ENCODE measurements around the gene IFNA1.
A peak's percentile ranks its signal among the peaks of the same experiment; 100 is the strongest.
"Not testable (repeated sequence)": the region's sequence is repeated elsewhere in the genome, so short reads cannot be mapped to it uniquely, and the experiment has no call there.

IFNA1 gene

GRCh38 chr9:21440139-21440538 is at the start of gene IFNA1:
IFNA1 (plus strand) TSS chr9:21440439; CDS start chr9:21440508, 69 bp downstream.
- no peak for DNase-seq

GRCh38 chr9:21392270-21392669 is 48.0 kb upstream of the IFNA1 start:
- DNase-seq: no peak

DNA sequence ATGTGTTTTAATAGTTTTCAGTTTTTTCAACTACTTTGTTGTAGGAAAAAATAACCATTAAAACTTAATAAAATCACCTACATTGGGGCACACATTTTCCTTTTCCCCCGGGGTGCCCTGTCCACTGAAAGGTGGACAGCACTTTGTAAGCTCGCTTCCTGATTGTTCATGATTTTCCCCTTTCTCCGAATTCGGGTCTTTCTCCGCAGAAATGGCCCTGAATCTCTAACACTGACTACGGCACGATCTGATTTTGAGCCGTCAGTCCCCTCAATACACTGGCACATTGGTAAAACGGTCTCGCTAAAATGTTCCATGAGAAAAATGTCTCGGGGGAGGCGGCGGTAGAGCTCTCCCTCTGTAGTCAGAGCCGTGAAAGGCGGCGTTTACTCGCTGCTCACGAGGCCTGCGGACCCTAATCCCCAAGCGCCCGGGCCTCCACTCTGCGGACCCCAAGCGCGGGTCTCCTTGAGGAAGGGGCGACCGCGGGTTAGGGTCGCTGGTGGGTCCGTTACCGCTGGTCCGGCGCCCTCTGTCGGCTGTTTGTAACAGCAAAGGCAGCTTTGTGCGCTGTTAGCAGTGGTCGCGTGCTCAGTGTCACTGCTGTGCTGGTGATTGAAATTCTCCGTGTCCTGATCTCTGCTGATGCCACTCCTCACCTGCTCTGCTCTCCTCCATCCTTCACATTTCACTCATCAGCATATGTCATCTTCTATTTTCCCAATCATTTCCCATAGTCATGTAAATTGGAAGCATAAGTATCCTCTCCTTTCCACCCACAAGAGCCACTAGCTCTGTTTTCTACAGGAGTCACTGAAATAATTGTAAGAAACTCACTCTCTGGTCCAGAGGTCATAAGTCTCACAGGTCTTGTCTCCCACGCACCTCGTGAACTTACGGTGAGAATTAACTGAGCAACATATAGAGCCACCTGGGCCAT is 44.2 kb upstream of the IFNA1 start:
- peak; percentile 78 for DNase-seq

DNA sequence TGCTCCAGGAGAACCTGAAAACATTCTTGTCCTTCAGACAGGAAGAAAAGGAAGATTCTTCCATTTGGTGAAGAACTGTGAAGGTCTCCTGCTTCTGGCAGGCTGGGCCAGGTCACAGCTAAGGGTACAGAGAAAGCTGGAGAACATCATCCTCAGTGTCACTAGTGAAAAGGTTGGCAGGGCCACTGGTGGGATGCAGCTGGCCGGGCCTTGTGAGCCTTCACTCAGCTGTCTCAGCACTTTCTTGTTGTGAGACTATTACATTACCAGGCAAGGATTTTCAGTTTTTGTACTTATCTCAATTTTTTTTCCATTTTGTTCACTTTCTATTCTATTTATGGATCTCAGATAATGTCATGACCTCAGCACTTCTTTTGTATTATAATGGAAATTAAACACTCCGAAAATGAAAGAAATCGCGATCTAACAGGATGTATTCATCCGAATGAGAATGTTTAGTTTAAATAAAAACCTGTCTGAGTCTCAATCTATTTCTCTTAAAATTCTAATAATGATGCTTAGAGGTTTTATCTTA is 41.2 kb upstream of the IFNA1 start:
- DNase-seq: no peak

GRCh38 chr9:21399956-21400355 is 40.3 kb upstream of the IFNA1 start:
- no peak for DNase-seq

GRCh38 chr9:21402386-21403251 is 37.6 kb upstream of the IFNA1 start:
- no peak for DNase-seq

DNA sequence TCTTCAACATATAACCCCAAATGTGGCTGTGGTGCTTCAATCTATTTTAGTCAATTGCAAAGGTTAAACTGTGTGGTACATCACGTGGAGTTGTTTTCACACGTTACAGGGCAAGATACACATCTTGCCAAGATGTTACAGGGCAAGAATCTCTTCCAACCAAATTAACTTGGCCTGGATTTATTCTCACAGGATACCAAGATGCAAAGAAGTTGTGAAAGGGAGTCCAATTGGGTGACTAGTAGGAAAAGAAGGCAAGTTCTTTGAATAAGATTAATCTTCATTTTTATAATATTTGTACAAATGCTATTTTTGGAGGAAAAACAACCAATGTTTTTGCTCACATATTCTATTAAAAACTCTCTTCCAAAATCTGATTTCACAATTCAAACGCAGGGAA is 36.1 kb upstream of the IFNA1 start:
- no peak for DNase-seq

DNA sequence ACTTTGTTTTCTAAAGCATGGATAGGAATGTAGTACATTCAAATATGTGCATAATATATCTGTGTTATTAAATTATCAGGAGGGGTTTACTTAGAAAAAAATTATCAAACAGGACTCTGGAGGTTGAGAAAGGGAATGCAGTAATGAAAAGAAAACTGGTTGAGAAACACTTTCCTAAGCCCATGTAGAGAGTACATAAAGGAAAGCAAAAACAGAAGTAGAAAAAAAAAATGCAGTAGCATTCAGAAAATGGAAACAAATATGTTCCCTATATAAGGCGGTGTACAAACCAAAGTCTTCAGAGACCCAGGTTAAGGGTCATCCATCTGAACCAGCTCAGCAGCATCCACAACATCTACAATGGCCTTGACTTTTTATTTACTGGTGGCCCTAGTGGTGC is 31.4 kb upstream of the IFNA1 start, which contains the start of gene IFNA8:
Gene IFNA8, plus strand, starts transcription at position 301 of the 400 bp plus-strand sequence. Its CDS starts 60 bp downstream, at position 361.
- no peak for DNase-seq

GRCh38 chr9:21412107-21412506 is 28.1 kb upstream of the IFNA1 start:
- DNase-seq: no peak

DNA sequence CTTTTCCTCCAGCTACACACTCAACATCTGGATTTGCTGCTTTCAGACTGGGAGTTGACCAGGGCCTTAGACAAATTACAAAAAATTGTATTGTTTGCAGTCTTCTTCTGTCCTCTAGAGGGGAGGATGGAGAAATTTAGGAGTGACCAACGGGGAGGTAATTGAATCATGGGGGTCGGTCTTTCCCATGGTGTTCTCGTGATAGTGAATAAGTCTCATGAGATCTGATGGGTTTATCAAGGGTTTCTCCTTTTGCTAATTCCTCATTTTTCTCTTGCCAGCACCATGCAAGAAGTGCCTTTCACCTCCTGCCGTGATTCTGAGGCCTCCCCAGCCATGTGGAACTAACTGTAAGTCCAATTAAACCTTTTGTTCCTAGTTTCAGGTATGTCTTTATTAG is 27.1 kb upstream of the IFNA1 start:
- no peak for DNase-seq

DNA sequence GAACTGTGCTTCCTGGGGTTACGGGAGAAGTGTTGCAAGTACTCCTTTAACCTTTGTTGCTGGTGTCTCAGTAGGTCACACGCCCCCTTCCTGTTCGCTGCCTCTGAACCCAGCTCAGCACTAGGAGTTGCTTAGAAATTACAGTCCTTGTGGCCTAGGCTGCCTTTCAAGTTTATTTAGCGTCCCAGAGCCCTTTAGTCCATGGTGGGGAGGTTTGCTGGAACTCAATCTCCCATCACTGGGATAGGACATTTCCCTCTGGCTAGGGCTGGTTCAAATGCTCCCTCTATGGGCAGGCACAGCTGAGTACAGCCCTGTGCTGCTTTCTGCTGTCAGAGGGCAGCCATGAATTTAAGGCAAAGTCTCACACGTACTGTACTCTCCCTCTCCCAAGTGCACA is 26.6 kb upstream of the IFNA1 start:
- DNase-seq: peak; percentile 12

DNA sequence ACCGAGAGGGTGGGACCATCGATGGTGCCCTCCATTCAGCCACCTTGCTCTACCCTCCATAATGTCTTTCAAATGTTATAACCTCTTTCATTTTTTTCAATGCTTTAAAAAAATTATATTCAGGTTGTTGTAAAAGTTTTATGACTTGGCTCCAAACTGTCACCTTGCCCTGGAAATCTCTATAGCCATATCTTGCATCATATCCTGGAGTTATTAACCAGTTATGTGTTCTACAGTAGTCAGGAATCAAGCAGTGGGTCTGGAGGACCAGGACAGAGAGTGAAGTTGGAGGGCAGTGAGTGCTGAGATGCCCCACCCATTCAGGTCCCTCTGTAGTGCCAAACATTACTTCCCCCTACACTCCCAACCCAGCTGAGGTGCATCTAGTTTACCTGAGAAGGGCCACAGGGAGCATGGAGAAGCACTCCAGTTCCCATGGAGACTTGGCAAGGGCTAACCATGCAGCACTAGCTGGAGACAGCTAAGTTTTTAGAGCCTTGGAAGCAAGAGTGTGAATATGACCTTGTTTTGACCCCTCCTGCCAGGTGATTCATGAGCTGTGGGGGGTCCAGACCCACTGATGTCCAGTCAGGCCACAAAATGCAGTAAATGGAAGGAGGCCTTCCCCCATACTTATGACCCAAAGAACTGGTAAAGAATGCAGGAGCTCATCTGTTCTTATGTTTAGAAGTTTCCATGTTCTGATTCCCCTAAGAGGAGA is 25.9 kb upstream of the IFNA1 start:
- no peak for DNase-seq

GRCh38 chr9:21415493-21416267 is 24.6 kb upstream of the IFNA1 start:
- no peak for DNase-seq

- DNase-seq: no peak
Observed at GRCh38 chr9:21428235-21428634, 12.0 kb upstream of the IFNA1 start.

GRCh38 chr9:21429191-21429590 is 11.0 kb upstream of the IFNA1 start:
- DNase-seq: no peak

- DNase-seq: no peak
Observed at GRCh38 chr9:21432672-21433425, 7.4 kb upstream of the IFNA1 start.

- peak; percentile 64 for DNase-seq
Observed at GRCh38 chr9:21434202-21435014, 5.8 kb upstream of the IFNA1 start.

DNA sequence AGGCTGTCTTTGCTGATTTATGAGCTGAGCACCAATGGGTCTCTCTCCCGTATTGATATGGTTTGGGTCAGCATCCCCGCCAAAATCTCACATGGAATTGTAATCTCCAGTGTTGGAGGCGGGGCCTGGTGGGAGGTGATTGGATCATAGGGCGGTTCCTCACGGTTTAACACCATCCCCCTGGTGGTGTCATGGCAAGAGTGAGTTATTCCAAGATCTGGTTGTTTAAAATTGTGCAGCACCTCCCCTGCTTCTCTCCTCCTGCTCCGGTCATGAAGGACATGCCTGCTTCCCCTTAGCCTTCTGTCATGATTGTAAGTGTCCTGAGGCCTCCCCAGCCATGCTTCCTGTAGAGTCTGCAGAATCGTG is 5.2 kb upstream of the IFNA1 start:
- DNase-seq: not testable (repeated sequence)

DNA sequence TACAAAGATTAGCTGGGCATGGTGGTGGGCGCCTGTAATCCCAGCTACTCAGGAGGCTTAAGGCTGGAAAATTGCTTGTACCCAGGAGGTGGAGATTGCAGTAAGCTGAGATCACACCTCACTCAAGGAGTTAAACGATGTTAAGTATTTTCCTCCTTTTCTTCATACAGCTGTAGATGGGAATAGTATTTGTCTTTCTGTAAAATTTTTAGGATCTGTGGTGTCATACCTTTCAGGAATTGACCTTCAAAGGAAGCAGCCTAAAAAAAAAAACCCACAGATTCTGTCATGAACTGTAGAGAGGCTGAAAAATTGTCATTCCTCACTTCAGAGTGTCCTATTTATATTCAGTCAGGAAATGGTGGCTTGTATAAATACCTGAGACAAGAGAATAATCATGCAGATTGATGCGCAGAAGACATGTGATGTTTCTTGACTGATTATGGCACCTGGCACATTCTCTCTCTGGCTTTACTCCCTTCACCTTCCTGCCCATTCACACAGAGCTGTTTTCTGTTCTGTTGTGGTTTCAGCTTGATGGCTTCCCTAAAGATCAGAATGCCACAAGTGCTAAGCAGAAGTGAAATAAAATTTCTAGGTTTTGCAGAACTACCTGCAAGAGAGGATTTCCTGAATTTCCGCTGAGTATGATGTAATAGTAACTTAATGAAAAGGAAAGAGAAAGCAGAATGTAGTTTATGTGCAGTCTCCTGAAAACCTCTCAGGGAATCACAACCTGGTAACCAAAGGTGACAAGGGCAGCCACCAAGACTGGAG is 3.8 kb downstream of the IFNA1 start:
- peak; percentile 26 for DNase-seq
